ENCODE measurements around the gene KCNMA1.

Gene KCNMA1

DNA sequence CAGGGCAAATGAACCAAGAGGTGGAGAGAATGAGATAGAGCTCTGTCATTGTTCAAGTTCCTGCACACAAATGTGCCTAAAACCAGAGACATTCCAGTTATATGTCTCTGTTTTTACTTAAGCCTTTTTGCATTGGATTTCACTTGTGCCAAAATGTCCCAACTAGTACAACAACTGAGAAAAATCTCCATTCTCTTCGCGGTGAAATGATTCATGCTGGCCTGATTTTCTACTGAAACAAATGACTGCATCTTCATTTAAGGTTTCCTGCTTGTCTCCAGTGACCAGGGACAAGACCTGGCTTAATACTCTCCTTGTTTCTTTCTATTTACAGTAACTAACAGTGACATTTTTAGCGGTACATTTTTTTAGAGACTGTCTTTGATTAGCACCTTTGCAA lies 714.9 kb downstream of the KCNMA1 start:
- peaks cover 9% of the 10 kb centered on the region; the same call in 1 of the 2 replicates for H3K4me1 ChIP-seq (ENCODE audit: insufficient read depth, low read length)
- no peak overlapping the region for H3K4me3 ChIP-seq (ENCODE audit: low read length)
- H3K36me3 ChIP-seq (ENCODE audit: insufficient read depth, low read length): no peaks in the 10 kb centered on the region
- H3K27me3 ChIP-seq (ENCODE audit: insufficient read depth, low read length): no peaks in the 10 kb centered on the region
- H3K27ac ChIP-seq (ENCODE audit: low read depth, low read length): no peak overlapping the region
- H3K9me3 ChIP-seq (ENCODE audit: insufficient read depth, low read depth, low read length): no peaks in the 10 kb centered on the region
- no peak overlapping the region for H3K9ac ChIP-seq (ENCODE audit: low read depth, low read length)
- 96% methylated on average over 3 of the region's 3 CpGs for WGBS

DNA sequence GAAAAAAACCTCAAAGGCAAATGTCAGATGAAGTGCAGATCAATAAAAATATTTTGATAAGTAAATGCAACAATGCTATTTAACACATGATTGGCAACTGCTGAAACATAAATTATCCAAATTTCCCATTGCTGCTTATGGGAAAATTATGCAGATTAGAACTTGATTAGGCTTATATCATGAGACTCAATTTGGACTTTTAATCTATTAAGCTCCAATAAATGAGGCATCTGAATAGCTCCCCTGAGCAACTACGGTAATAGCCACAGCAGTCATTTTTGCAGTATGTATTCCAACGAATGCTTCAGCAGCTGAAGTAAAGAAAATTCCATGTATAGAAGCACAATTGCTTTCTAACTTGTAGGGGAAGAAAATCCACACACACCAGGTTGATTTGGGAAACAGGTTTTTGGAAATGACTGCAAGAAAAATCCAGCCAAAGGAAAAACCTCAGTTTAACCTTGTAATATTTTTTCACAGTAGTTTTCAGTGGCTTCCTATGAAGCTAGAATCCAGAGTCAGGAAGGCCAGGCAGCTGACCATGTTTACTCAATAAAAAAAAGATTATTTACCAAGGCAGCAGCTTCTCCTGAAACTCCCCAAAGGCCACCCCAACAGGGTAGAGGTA lies 716.1 kb downstream of the KCNMA1 start:
- 89% methylated on average over 2 of the region's 2 CpGs for WGBS
- H3K4me3 ChIP-seq (ENCODE audit: low read length): no peak overlapping the region
- H3K27ac ChIP-seq (ENCODE audit: low read depth, low read length): no peak overlapping the region
- H3K27me3 ChIP-seq (ENCODE audit: insufficient read depth, low read length): no peaks in the 10 kb centered on the region
- H3K9ac ChIP-seq (ENCODE audit: low read depth, low read length): no peak overlapping the region
- H3K4me1 ChIP-seq (ENCODE audit: insufficient read depth, low read length): peaks cover 9% of the 10 kb centered on the region; the same call in 1 of the 2 replicates
- no peaks in the 10 kb centered on the region for H3K9me3 ChIP-seq (ENCODE audit: insufficient read depth, low read depth, low read length)
- H3K36me3 ChIP-seq (ENCODE audit: insufficient read depth, low read length): no peaks in the 10 kb centered on the region

DNA sequence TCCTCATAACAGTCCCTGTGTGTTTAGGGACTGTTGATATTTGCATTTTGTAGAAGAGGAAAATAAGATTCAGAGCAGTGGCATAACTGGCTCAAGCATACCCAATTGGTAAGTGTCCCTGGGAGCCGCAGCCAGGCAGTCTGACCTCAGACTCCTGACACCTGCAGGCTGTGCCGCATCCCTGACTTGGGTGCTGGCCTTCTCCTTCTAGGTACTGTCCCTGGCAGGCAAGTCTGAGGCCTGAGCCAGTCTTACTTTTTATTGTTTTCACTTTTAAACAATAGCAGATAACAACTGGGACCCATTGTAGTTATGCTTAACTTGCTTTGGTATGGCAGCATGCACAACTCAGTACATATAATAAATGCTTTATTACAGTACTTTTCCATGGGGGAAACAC lies 717.0 kb downstream of the KCNMA1 start:
- WGBS: 97% methylated on average over 2 of the region's 2 CpGs
- Histone ChIP-seq H3K4me1 (ENCODE audit: insufficient read depth, low read length) (peaks cover 9% of the 10 kb centered on the region; the same call in 1 of the 2 replicates), H3K4me3 (ENCODE audit: low read length) (no peak overlapping the region), H3K36me3 (ENCODE audit: insufficient read depth, low read length) (no peaks in the 10 kb centered on the region), H3K9me3 (ENCODE audit: insufficient read depth, low read depth, low read length) (no peaks in the 10 kb centered on the region), H3K27ac (ENCODE audit: low read depth, low read length) (no peak overlapping the region), H3K27me3 (ENCODE audit: insufficient read depth, low read length) (no peaks in the 10 kb centered on the region), H3K9ac (ENCODE audit: low read depth, low read length) (no peak overlapping the region)

GRCh38 chr10:76918106-76918505 lies 719.5 kb downstream of the KCNMA1 start:
- Histone ChIP-seq H3K9ac (ENCODE audit: low read depth, low read length) (no peak overlapping the region), H3K27me3 (ENCODE audit: insufficient read depth, low read length) (no peaks in the 10 kb centered on the region), H3K36me3 (ENCODE audit: insufficient read depth, low read length) (no peaks in the 10 kb centered on the region), H3K27ac (ENCODE audit: low read depth, low read length) (no peak overlapping the region), H3K9me3 (ENCODE audit: insufficient read depth, low read depth, low read length) (no peaks in the 10 kb centered on the region), H3K4me3 (ENCODE audit: low read length) (no peak overlapping the region), H3K4me1 (ENCODE audit: insufficient read depth, low read length) (peaks cover 9% of the 10 kb centered on the region; the same call in 1 of the 2 replicates)
- 92% methylated on average over 1 of the region's 1 CpG for WGBS

DNA sequence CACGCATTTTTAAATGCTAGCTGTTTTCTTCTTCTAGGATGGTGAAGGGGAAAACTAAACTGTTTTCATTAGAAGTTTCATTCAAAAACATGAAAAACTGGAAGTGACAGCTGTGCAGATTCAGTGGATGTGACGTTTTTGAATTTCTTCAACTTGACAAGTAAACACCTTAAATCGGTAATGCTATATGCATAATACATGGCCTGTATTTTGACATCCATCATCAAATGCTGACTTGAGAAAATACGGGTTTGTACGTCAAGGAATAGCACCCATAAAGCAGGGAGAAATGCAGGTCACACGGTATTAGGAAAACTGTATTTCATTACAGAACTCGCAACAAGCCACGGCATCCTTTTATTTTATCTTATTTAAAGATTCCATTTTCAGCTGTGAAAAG lies 720.5 kb downstream of the KCNMA1 start:
- Histone ChIP-seq H3K9me3 (ENCODE audit: insufficient read depth, low read depth, low read length) (no peaks in the 10 kb centered on the region), H3K4me1 (ENCODE audit: insufficient read depth, low read length) (peaks cover 2% of the 10 kb centered on the region; the same call in 1 of the 2 replicates), H3K36me3 (ENCODE audit: insufficient read depth, low read length) (no peaks in the 10 kb centered on the region), H3K27ac (ENCODE audit: low read depth, low read length) (no peak overlapping the region), H3K4me3 (ENCODE audit: low read length) (no peak overlapping the region), H3K9ac (ENCODE audit: low read depth, low read length) (no peak overlapping the region), H3K27me3 (ENCODE audit: insufficient read depth, low read length) (no peaks in the 10 kb centered on the region)
- 94% methylated on average over 8 of the region's 8 CpGs for WGBS

- no peak overlapping the region for H3K4me3 ChIP-seq (ENCODE audit: low read length)
- H3K4me1 ChIP-seq (ENCODE audit: insufficient read depth, low read length): no peaks in the 10 kb centered on the region
- WGBS: 93% methylated on average over 4 of the region's 4 CpGs
- no peaks in the 10 kb centered on the region for H3K9me3 ChIP-seq (ENCODE audit: insufficient read depth, low read depth, low read length)
- no peak overlapping the region for H3K27ac ChIP-seq (ENCODE audit: low read depth, low read length)
- H3K27me3 ChIP-seq (ENCODE audit: insufficient read depth, low read length): no peaks in the 10 kb centered on the region
- H3K36me3 ChIP-seq (ENCODE audit: insufficient read depth, low read length): no peaks in the 10 kb centered on the region
- H3K9ac ChIP-seq (ENCODE audit: low read depth, low read length): no peak overlapping the region
Measured at GRCh38 chr10:76916536-76916935, 721.1 kb downstream of the KCNMA1 start.

- Histone ChIP-seq H3K9ac (ENCODE audit: low read depth, low read length) (no peak overlapping the region), H3K27me3 (ENCODE audit: insufficient read depth, low read length) (no peaks in the 10 kb centered on the region), H3K36me3 (ENCODE audit: insufficient read depth, low read length) (no peaks in the 10 kb centered on the region), H3K4me3 (ENCODE audit: low read length) (no peak overlapping the region), H3K4me1 (ENCODE audit: insufficient read depth, low read length) (no peaks in the 10 kb centered on the region), H3K9me3 (ENCODE audit: insufficient read depth, low read depth, low read length) (no peaks in the 10 kb centered on the region), H3K27ac (ENCODE audit: low read depth, low read length) (no peak overlapping the region)
- WGBS: 82% methylated on average over 2 of the region's 2 CpGs
Measured at GRCh38 chr10:76915316-76915715, 722.3 kb downstream of the KCNMA1 start.

- no peak overlapping the region for H3K9ac ChIP-seq (ENCODE audit: low read depth, low read length)
- WGBS: 92% methylated on average over 1 of the region's 1 CpG
- H3K4me3 ChIP-seq (ENCODE audit: low read length): no peak overlapping the region
- no peaks in the 10 kb centered on the region for H3K27me3 ChIP-seq (ENCODE audit: insufficient read depth, low read length)
- no peaks in the 10 kb centered on the region for H3K36me3 ChIP-seq (ENCODE audit: insufficient read depth, low read length)
- H3K9me3 ChIP-seq (ENCODE audit: insufficient read depth, low read depth, low read length): no peaks in the 10 kb centered on the region
- no peak overlapping the region for H3K27ac ChIP-seq (ENCODE audit: low read depth, low read length)
- H3K4me1 ChIP-seq (ENCODE audit: insufficient read depth, low read length): no peaks in the 10 kb centered on the region
Measured at GRCh38 chr10:76911184-76911583, 726.4 kb downstream of the KCNMA1 start.

DNA sequence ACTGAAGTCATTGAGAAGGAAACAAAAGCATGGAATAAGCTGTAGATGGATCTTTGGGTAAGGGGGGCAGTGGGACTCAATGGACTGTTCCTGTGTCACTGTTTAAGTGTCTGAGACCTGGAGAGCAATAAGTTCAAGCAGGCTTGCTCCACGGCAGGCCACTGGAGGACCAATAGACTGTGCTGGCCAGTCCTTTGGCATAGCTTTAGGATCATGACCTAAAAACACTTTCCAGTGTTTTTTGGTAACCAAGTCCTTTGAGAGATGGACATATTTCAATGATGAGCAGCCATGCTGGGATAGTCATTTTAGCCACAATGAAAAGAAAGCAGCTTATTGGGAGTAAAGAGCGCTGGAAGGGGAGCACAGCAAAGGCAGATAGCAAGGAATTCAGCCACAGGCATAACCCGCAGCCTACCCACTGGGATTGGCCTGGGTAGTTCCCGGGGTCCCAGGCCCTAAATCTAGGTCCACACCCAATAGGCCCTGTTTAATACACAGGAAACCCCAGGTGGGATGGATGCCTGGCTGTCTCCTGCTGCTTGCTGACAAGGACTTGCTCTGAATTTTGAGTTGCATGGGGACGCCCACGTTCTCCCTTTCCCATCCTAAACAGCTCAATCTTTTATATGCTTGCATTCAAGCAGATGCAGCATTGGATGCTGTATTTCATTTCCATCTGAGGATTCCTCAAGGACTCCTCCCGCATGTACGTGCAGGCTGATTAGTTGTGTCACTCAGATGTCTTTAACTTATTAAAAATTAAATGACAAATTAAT lies 727.2 kb downstream of the KCNMA1 start:
- no peaks in the 10 kb centered on the region for H3K36me3 ChIP-seq (ENCODE audit: insufficient read depth, low read length)
- no peaks in the 10 kb centered on the region for H3K27me3 ChIP-seq (ENCODE audit: insufficient read depth, low read length)
- no peak overlapping the region for H3K4me3 ChIP-seq (ENCODE audit: low read length)
- H3K27ac ChIP-seq (ENCODE audit: low read depth, low read length): no peak overlapping the region
- no peaks in the 10 kb centered on the region for H3K4me1 ChIP-seq (ENCODE audit: insufficient read depth, low read length)
- WGBS: 90% methylated on average over 7 of the region's 8 CpGs
- H3K9ac ChIP-seq (ENCODE audit: low read depth, low read length): no peak overlapping the region
- H3K9me3 ChIP-seq (ENCODE audit: insufficient read depth, low read depth, low read length): no peaks in the 10 kb centered on the region

- H3K9ac ChIP-seq (ENCODE audit: low read depth, low read length): no peak overlapping the region
- no peaks in the 10 kb centered on the region for H3K4me1 ChIP-seq (ENCODE audit: insufficient read depth, low read length)
- H3K9me3 ChIP-seq (ENCODE audit: insufficient read depth, low read depth, low read length): no peaks in the 10 kb centered on the region
- no peaks in the 10 kb centered on the region for H3K27me3 ChIP-seq (ENCODE audit: insufficient read depth, low read length)
- H3K27ac ChIP-seq (ENCODE audit: low read depth, low read length): no peak overlapping the region
- no peaks in the 10 kb centered on the region for H3K36me3 ChIP-seq (ENCODE audit: insufficient read depth, low read length)
- WGBS: 92% methylated on average over 1 of the region's 2 CpGs
- H3K4me3 ChIP-seq (ENCODE audit: low read length): no peak overlapping the region
Measured at GRCh38 chr10:76906256-76906655, 731.4 kb downstream of the KCNMA1 start.

GRCh38 chr10:76905251-76905650 lies 732.4 kb downstream of the KCNMA1 start:
- Histone ChIP-seq H3K4me1 (ENCODE audit: insufficient read depth, low read length) (no peaks in the 10 kb centered on the region), H3K36me3 (ENCODE audit: insufficient read depth, low read length) (no peaks in the 10 kb centered on the region), H3K4me3 (ENCODE audit: low read length) (no peak overlapping the region), H3K27ac (ENCODE audit: low read depth, low read length) (no peak overlapping the region), H3K27me3 (ENCODE audit: insufficient read depth, low read length) (no peaks in the 10 kb centered on the region), H3K9ac (ENCODE audit: low read depth, low read length) (no peak overlapping the region), H3K9me3 (ENCODE audit: insufficient read depth, low read depth, low read length) (no peaks in the 10 kb centered on the region)
- WGBS: 93% methylated on average over 5 of the region's 5 CpGs

Data from HUES64 (cell line).